ENCODE data around the gene ACOT11. TPM values are rescaled to one million over a fixed set of nuclear protein-coding genes. Genes with fewer than 3 reads are reported as not detected.

Gene ACOT11
- total RNA-seq, 1 experiment from 2014 or later: 1.9 TPM

GRCh38 chr1:54650417-54650816 is 102.4 kb downstream of the ACOT11 start:
- H3K36me3 ChIP-seq (ENCODE audit: control insufficient read depth, insufficient read depth, low read length): no peaks in the 10 kb centered on the region
- H3K9me3 ChIP-seq (ENCODE audit: control insufficient read depth, insufficient read depth, low read depth, low read length): no peaks in the 10 kb centered on the region
- ChIA-PET CTCF (interaction anchor here (0.6 kb wide), 1 partner anchor 577 kb away, joined by 10 read pairs; no protein-coding TSS in a partner anchor), POLR2A (no interaction called here)
- DNase-seq (ENCODE audit: low read depth, low spot score): no peak
- no peak for ATAC-seq
- in situ Hi-C loops (cut with HindIII; ENCODE audit: low pct_unique_long_range_greater_than_20kb, low sequenced_read_pairs) (no loop called here), intact Hi-C loops (cut with micrococcal nuclease; ENCODE audit: unreplicated experiment) (no loop called here)
- TF ChIP-seq SIN3A (IDR thresholded peaks at IDR 0.05; ENCODE audit: borderline replicate concordance, insufficient read depth, low read depth, low read length) (no peak), POLR2AphosphoS5 (IDR thresholded peaks at IDR 0.05; ENCODE audit: low read depth, low read length) (no peak), TCF7L2 (IDR thresholded peaks at IDR 0.05; ENCODE audit: low read depth, low read length) (no peak), REST (IDR thresholded peaks at IDR 0.05; ENCODE audit: insufficient read depth in 1 of 2, low read depth in 2 of 2, low read length in 1 of 2) (no peak), CTCF (IDR thresholded peaks at IDR 0.05) (no peak)
- H3K4me3 ChIP-seq (ENCODE audit: low read depth in 2 of 2, low read length in 2 of 2): no peak overlapping the region
- no TSS peak for BruUV-seq (replicated peaks)
- H3K27ac ChIP-seq (ENCODE audit: low read length): no peak overlapping the region
- H3K27me3 ChIP-seq (ENCODE audit: control insufficient read depth, insufficient read depth, low read length): no peaks in the 10 kb centered on the region
- no peaks in the 10 kb centered on the region for H3K4me1 ChIP-seq (ENCODE audit: control insufficient read depth, insufficient read depth, low read length)

GRCh38 chr1:54651608-54652007 is 103.6 kb downstream of the ACOT11 start:
- H3K4me3 ChIP-seq (ENCODE audit: low read depth in 2 of 2, low read length in 2 of 2): no peak overlapping the region
- TF ChIP-seq POLR2AphosphoS5 (IDR thresholded peaks at IDR 0.05; ENCODE audit: low read depth, low read length): no peak
- no peak for TF ChIP-seq TCF7L2 (IDR thresholded peaks at IDR 0.05; ENCODE audit: low read depth, low read length)
- no peak for TF ChIP-seq SIN3A (IDR thresholded peaks at IDR 0.05; ENCODE audit: borderline replicate concordance, insufficient read depth, low read depth, low read length)
- no peak for TF ChIP-seq REST (IDR thresholded peaks at IDR 0.05; ENCODE audit: insufficient read depth in 1 of 2, low read depth in 2 of 2, low read length in 1 of 2)
- no peak for TF ChIP-seq CTCF (IDR thresholded peaks at IDR 0.05)
- ATAC-seq (no peak), DNase-seq (ENCODE audit: low read depth, low spot score) (no peak)
- BruUV-seq (replicated peaks): no TSS peak
- in situ Hi-C loops (cut with HindIII; ENCODE audit: low pct_unique_long_range_greater_than_20kb, low sequenced_read_pairs) (no loop called here), intact Hi-C loops (cut with micrococcal nuclease; ENCODE audit: unreplicated experiment) (no loop called here)
- POLR2A ChIA-PET: no interaction called here
- H3K27me3 ChIP-seq (ENCODE audit: control insufficient read depth, insufficient read depth, low read length): no peaks in the 10 kb centered on the region
- no peak overlapping the region for H3K27ac ChIP-seq (ENCODE audit: low read length)
- no peaks in the 10 kb centered on the region for H3K36me3 ChIP-seq (ENCODE audit: control insufficient read depth, insufficient read depth, low read length)
- no peaks in the 10 kb centered on the region for H3K4me1 ChIP-seq (ENCODE audit: control insufficient read depth, insufficient read depth, low read length)
- no peaks in the 10 kb centered on the region for H3K9me3 ChIP-seq (ENCODE audit: control insufficient read depth, insufficient read depth, low read depth, low read length)
- CTCF ChIA-PET: no interaction called here
